ENCODE data around the gene SLC39A7. TPM values are rescaled to one million over a fixed set of nuclear protein-coding genes. Genes with fewer than 3 reads are reported as not detected.

The SLC39A7 gene
- total and polyA plus RNA-seq, 2 of the 13 experiments (the other 11 are each of a cell fraction or from before 2014, with no cell fraction given), result 142 to 229 TPM

- H3K27ac ChIP-seq (ENCODE audit: extremely low read length, insufficient read depth, low read length), result no peak overlapping the region
- ChIA-PET POLR2A (interaction anchor here (0.9 to 2.5 kb wide), 5 partner anchors 8 to 219 kb away, joined by 3 to 20 read pairs (median 7); partner anchors contain the start of genes HSD17B8 and RING1), CTCF (ENCODE audit: low intra/inter-chr PET ratio, low total read pairs) (no interaction called here)
- no peaks in the 10 kb centered on the region for H3K9me3 ChIP-seq (ENCODE audit: low read length)
- H3K79me2 ChIP-seq (ENCODE audit: insufficient read depth, low read length), result no peaks in the 10 kb centered on the region
- FAIRE-seq (peak; percentile 26), DNase-seq (ENCODE audit: low spot score) (no peak), ATAC-seq (peak; percentile 39)
- peak overlapping the region; percentile 66 for H3K4me2 ChIP-seq (ENCODE audit: low read depth, low read length)
- H4K20me1 ChIP-seq (ENCODE audit: insufficient read depth, low read length), result no peaks in the 10 kb centered on the region; the same call in 1 of the 2 replicates
- WGBS (ENCODE audit: low lambda C conversion rate), result 12% methylated on average over 10 of the region's 11 CpGs
- peaks cover 28% of the 10 kb centered on the region for H3K4me1 ChIP-seq (ENCODE audit: insufficient read depth, low read length)
- H3K9ac ChIP-seq (ENCODE audit: insufficient read depth, low read depth, low read length), result no peak overlapping the region
- no TSS peak for BruUV-seq (replicated peaks)
- intact Hi-C loops (cut with micrococcal nuclease; ENCODE audit: unreplicated experiment) (no loop called here), in situ Hi-C loops (cut with HindIII; ENCODE audit: extremely low pct_ligation_motif_present, low pct_unique_long_range_greater_than_20kb) (no loop called here)
- H2AFZ ChIP-seq (ENCODE audit: low read length), result no peak overlapping the region
- H3K4me3 ChIP-seq (replicated peaks in 1 of 3; ENCODE audit: insufficient read depth in 1 of 3, low read depth in 2 of 3, low read length in 3 of 3), result peak overlapping the region in 1 of 3 experiments; percentile 35; a peak in 1 of 6 replicates
- H3K27me3 ChIP-seq (ENCODE audit: control insufficient read depth in 1 of 2, insufficient read depth in 2 of 2, low read length in 2 of 2), result peaks cover 0 to 15% of the 10 kb centered on the region in 2 experiments; a peak in 1 of 5 replicates
- peaks cover 12 to 17% of the 10 kb centered on the region in 2 experiments for H3K36me3 ChIP-seq (replicated peaks in 1 of 2; ENCODE audit: control insufficient read depth in 1 of 2, insufficient read depth in 2 of 2, low read length in 2 of 2)
- no peak for TF ChIP-seq PHF5A (CRISPR knock-in tag; IDR thresholded peaks at IDR 0.05; ENCODE audit: low read depth, unreplicated experiment)
- TF ChIP-seq, protein P1, sequence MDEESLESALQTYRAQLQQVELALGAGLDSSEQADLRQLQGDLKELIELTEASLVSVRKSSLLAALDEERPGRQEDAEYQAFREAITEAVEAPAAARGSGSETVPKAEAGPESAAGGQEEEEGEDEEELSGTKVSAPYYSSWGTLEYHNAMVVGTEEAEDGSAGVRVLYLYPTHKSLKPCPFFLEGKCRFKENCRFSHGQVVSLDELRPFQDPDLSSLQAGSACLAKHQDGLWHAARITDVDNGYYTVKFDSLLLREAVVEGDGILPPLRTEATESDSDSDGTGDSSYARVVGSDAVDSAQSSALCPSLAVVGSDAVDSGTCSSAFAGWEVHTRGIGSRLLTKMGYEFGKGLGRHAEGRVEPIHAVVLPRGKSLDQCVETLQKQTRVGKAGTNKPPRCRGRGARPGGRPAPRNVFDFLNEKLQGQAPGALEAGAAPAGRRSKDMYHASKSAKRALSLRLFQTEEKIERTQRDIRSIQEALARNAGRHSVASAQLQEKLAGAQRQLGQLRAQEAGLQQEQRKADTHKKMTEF (CRISPR knock-in tag; IDR thresholded peaks at IDR 0.05), result peak; percentile 61; the same call in 1 of the 2 replicates
- TF ChIP-seq ZNF746 (CRISPR knock-in tag; IDR thresholded peaks at IDR 0.05), result peak; percentile 83; the same call in 1 of the 2 replicates
- TF ChIP-seq ZNF550 (CRISPR knock-in tag; IDR thresholded peaks at IDR 0.05; ENCODE audit: borderline replicate concordance), result no peak
- TF ChIP-seq, protein P2, sequence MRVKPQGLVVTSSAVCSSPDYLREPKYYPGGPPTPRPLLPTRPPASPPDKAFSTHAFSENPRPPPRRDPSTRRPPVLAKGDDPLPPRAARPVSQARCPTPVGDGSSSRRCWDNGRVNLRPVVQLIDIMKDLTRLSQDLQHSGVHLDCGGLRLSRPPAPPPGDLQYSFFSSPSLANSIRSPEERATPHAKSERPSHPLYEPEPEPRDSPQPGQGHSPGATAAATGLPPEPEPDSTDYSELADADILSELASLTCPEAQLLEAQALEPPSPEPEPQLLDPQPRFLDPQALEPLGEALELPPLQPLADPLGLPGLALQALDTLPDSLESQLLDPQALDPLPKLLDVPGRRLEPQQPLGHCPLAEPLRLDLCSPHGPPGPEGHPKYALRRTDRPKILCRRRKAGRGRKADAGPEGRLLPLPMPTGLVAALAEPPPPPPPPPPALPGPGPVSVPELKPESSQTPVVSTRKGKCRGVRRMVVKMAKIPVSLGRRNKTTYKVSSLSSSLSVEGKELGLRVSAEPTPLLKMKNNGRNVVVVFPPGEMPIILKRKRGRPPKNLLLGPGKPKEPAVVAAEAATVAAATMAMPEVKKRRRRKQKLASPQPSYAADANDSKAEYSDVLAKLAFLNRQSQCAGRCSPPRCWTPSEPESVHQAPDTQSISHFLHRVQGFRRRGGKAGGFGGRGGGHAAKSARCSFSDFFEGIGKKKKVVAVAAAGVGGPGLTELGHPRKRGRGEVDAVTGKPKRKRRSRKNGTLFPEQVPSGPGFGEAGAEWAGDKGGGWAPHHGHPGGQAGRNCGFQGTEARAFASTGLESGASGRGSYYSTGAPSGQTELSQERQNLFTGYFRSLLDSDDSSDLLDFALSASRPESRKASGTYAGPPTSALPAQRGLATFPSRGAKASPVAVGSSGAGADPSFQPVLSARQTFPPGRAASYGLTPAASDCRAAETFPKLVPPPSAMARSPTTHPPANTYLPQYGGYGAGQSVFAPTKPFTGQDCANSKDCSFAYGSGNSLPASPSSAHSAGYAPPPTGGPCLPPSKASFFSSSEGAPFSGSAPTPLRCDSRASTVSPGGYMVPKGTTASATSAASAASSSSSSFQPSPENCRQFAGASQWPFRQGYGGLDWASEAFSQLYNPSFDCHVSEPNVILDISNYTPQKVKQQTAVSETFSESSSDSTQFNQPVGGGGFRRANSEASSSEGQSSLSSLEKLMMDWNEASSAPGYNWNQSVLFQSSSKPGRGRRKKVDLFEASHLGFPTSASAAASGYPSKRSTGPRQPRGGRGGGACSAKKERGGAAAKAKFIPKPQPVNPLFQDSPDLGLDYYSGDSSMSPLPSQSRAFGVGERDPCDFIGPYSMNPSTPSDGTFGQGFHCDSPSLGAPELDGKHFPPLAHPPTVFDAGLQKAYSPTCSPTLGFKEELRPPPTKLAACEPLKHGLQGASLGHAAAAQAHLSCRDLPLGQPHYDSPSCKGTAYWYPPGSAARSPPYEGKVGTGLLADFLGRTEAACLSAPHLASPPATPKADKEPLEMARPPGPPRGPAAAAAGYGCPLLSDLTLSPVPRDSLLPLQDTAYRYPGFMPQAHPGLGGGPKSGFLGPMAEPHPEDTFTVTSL (CRISPR knock-in tag; IDR thresholded peaks at IDR 0.05; ENCODE audit: borderline replicate concordance), result no peak
- no peak for TF ChIP-seq ZNF142 (CRISPR knock-in tag; IDR thresholded peaks at IDR 0.05)
These were observed 10.1 kb upstream of the SLC39A7 start for GRCh38 chr6:33190504-33191107.
